MM.1S (cell line): ENCODE measurements around the gene TPM3.
"Not testable (repeated sequence)": the region's sequence is repeated elsewhere in the genome, so short reads cannot be mapped to it uniquely, and the experiment has no call there.

Experiments
- DNase-seq: peaks from one replicate; pipeline ENCODE4 v3.0.0-alpha.2; 2015
- H2AFZ ChIP-seq: fragments of 300-600 bp; sonication (generic); 2 replicates; pipeline ENCODE4 v1.6.0; 2016; ENCODE audit warnings: antibody characterized with exemption, low read length
- H3F3A ChIP-seq: fragments of 300-600 bp; sonication (generic); 2 replicates; pipeline ENCODE4 v1.6.1; 2016; ENCODE audit warnings: mild to moderate bottlenecking, antibody characterized with exemption, low read length, moderate library complexity, mixed read lengths; ENCODE audit not compliant: insufficient read depth
- H3K27ac ChIP-seq: fragments of 300-600 bp; sonication (generic); 2 replicates; pipeline ENCODE4 v1.5.1; 2016; ENCODE audit warnings: mild to moderate bottlenecking, low read length
- H3K27me3 ChIP-seq: fragments of 300-600 bp; sonication (generic); replicated peaks from 2 replicates; pipeline ENCODE4 v1.6.0; 2016; ENCODE audit warnings: low read length; ENCODE audit not compliant: insufficient read depth
- H3K36me3 ChIP-seq: fragments of 300-600 bp; sonication (generic); replicated peaks from 2 replicates; pipeline ENCODE4 v1.6.1; 2016; ENCODE audit warnings: mild to moderate bottlenecking, low read length, mixed read lengths; ENCODE audit not compliant: insufficient read depth
- H3K4me1 ChIP-seq: fragments of 300-600 bp; sonication (generic); 2 replicates; pipeline ENCODE4 v1.6.1; 2016; ENCODE audit warnings: low read length, mixed read lengths
- H3K4me2 ChIP-seq: fragments of 300-600 bp; sonication (generic); 2 replicates; pipeline ENCODE4 v1.6.0; 2016; ENCODE audit warnings: low read depth, low read length
- H3K4me3 ChIP-seq: fragments of 300-600 bp; sonication (generic); 2 replicates; pipeline ENCODE4 v1.5.1; 2016; ENCODE audit warnings: low read length, mixed read lengths
- H3K79me2 ChIP-seq: fragments of 300-600 bp; sonication (generic); 2 replicates; pipeline ENCODE4 v1.6.1; 2016; ENCODE audit warnings: mixed run types, low read length, mixed read lengths
- H3K9ac ChIP-seq: fragments of 300-600 bp; sonication (generic); 2 replicates; pipeline ENCODE4 v1.6.1; 2016; ENCODE audit warnings: low read length, mixed read lengths
- H3K9me2 ChIP-seq: fragments of 300-600 bp; sonication (generic); replicated peaks from 2 replicates; pipeline ENCODE4 v1.6.1; 2016; ENCODE audit warnings: mild to moderate bottlenecking, low read length, mixed read lengths; ENCODE audit not compliant: insufficient read depth
- H3K9me3 ChIP-seq: fragments of 300-600 bp; sonication (generic); replicated peaks from 2 replicates; pipeline ENCODE4 v1.6.1; 2016; ENCODE audit warnings: mild to moderate bottlenecking, low read length, mixed read lengths; ENCODE audit not compliant: insufficient read depth
- H4K20me1 ChIP-seq: fragments of 300-600 bp; sonication (generic); 2 replicates; pipeline ENCODE4 v1.6.1; 2016; ENCODE audit warnings: mild to moderate bottlenecking, low read length, moderate library complexity, mixed read lengths; ENCODE audit not compliant: insufficient read depth
- CTCF ChIP-seq: fragments of 300-600 bp; sonication (generic); IDR thresholded peaks from 2 replicates; pipeline ENCODE4 v1.5.1; 2016; ENCODE audit warnings: antibody characterized with exemption, low read length, mixed read lengths
- EZH2 ChIP-seq: fragments of 300-600 bp; sonication (generic); optimal IDR thresholded peaks from 2 replicates; pipeline ENCODE3; 2017; ENCODE audit warnings: low read depth, mild to moderate bottlenecking, antibody characterized with exemption, low read length, mixed read lengths
- EZH2phosphoT487 ChIP-seq: fragments of 300-600 bp; sonication (generic); IDR thresholded peaks from 2 replicates; pipeline ENCODE4 v1.6.1; 2018; ENCODE audit warnings: antibody characterized with exemption, low read length

Gene TPM3

GRCh38 chr1:154237880-154238506 is 46.1 kb upstream of the TPM3 start:
- Histone ChIP-seq H3K4me2 (no peak overlapping the region), H3K27me3 (no peaks in the 10 kb centered on the region), H4K20me1 (0 out of 2 replicates have a peak, but pooled peaks cover 16% of the 10 kb centered on the region), H3K4me1 (no peaks in the 10 kb centered on the region), H3K4me3 (no peak overlapping the region), H3K9me3 (no peaks in the 10 kb centered on the region), H3K27ac (no peak overlapping the region), H3K36me3 (peaks cover 39% of the 10 kb centered on the region), H3K9me2 (no peaks in the 10 kb centered on the region), H3K9ac (no peak overlapping the region), H3K79me2 (peaks cover 87% of the 10 kb centered on the region), H3F3A (peaks cover 5% of the 10 kb centered on the region; the same call in 1 of the 2 replicates), H2AFZ (no peak overlapping the region)
- TF ChIP-seq EZH2 (no peak), EZH2phosphoT487 (no peak), CTCF (no peak)
- no peak for DNase-seq

GRCh38 chr1:154237435-154237834 is 45.5 kb upstream of the TPM3 start:
- H4K20me1 ChIP-seq = 0 out of 2 replicates have a peak, but pooled peaks cover 16% of the 10 kb centered on the region
- peaks cover 87% of the 10 kb centered on the region for H3K79me2 ChIP-seq

GRCh38 chr1:154236855-154237254 is 45.0 kb upstream of the TPM3 start:
- Histone ChIP-seq H3F3A (peaks cover 5% of the 10 kb centered on the region; the same call in 1 of the 2 replicates), H4K20me1 (0 out of 2 replicates have a peak, but pooled peaks cover 16% of the 10 kb centered on the region), H3K4me3 (no peak overlapping the region), H3K27me3 (no peaks in the 10 kb centered on the region), H3K9me2 (no peaks in the 10 kb centered on the region), H3K9ac (no peak overlapping the region), H2AFZ (no peak overlapping the region), H3K4me1 (no peaks in the 10 kb centered on the region), H3K9me3 (no peaks in the 10 kb centered on the region), H3K36me3 (peaks cover 27% of the 10 kb centered on the region), H3K4me2 (no peak overlapping the region), H3K27ac (no peak overlapping the region), H3K79me2 (peaks cover 87% of the 10 kb centered on the region)
- DNase-seq = no peak
- TF ChIP-seq CTCF = no peak

More at GRCh38 chr1:154237435-154237834, 45.5 kb upstream of the TPM3 start:
- TF ChIP-seq CTCF = no peak
- no peak for TF ChIP-seq EZH2phosphoT487
- TF ChIP-seq EZH2 = no peak
- H3K36me3 ChIP-seq = peaks cover 33% of the 10 kb centered on the region
- no peak overlapping the region for H2AFZ ChIP-seq
- H3K4me3 ChIP-seq = no peak overlapping the region
- no peak for DNase-seq
- no peaks in the 10 kb centered on the region for H3K9me3 ChIP-seq
- H3K4me2 ChIP-seq = no peak overlapping the region
- H3F3A ChIP-seq = peaks cover 5% of the 10 kb centered on the region; the same call in 1 of the 2 replicates
- no peaks in the 10 kb centered on the region for H3K27me3 ChIP-seq
- no peak overlapping the region for H3K27ac ChIP-seq
- no peaks in the 10 kb centered on the region for H3K9me2 ChIP-seq
- H3K9ac ChIP-seq = no peak overlapping the region
- no peaks in the 10 kb centered on the region for H3K4me1 ChIP-seq

GRCh38 chr1:154233127-154233526 is 41.2 kb upstream of the TPM3 start:
- H2AFZ ChIP-seq, H3F3A ChIP-seq, H3K27ac ChIP-seq, H3K9me3 ChIP-seq, H3K4me3 ChIP-seq, H3K27me3 ChIP-seq, H3K4me1 ChIP-seq, DNase-seq, H3K4me2 ChIP-seq, H3K9ac ChIP-seq, H4K20me1 ChIP-seq, H3K9me2 ChIP-seq: not testable (repeated sequence)
- Histone ChIP-seq H3K79me2 (peaks cover 91% of the 10 kb centered on the region), H3K36me3 (peaks cover 39% of the 10 kb centered on the region)

GRCh38 chr1:154231112-154231511 is 39.2 kb upstream of the TPM3 start:
- Histone ChIP-seq H3K79me2 (peaks cover 91% of the 10 kb centered on the region), H3K36me3 (peaks cover 40% of the 10 kb centered on the region)
- not testable (repeated sequence) for DNase-seq, H3K9me2 ChIP-seq, H3K4me1 ChIP-seq, H2AFZ ChIP-seq, H4K20me1 ChIP-seq, H3K9me3 ChIP-seq, H3K4me2 ChIP-seq, H3K27me3 ChIP-seq, H3K27ac ChIP-seq, H3K4me3 ChIP-seq, H3K9ac ChIP-seq, H3F3A ChIP-seq
